Peyer's patch (tissue), 4 donors: ENCODE data around the gene BIRC2. TPM values are rescaled to one million over a fixed set of nuclear protein-coding genes. Genes with fewer than 3 reads are reported as not detected.

Experiments used
- DNase-seq, 3 donors: peaks; one replicate each; pipeline ENCODE4 v3.0.0-alpha.2; 2017 to 2019
- H3K27ac ChIP-seq, 4 donors: fragments of 200-600 bp; sonication (generic); one replicate each; pipeline ENCODE4 v1.5.1; 2016 to 2019
- H3K27me3 ChIP-seq, 2 donors: fragments of 200-600 bp; sonication (generic); one replicate each; pipeline ENCODE4 v1.5.1; 2019
- H3K36me3 ChIP-seq, 3 donors: fragments of 200-600 bp; sonication (generic); one replicate each; pipeline ENCODE4 v1.5.1; 2016 to 2019
- H3K4me1 ChIP-seq, 4 donors: fragments of 200-600 bp; sonication (generic); one replicate each; pipeline ENCODE4 v1.5.1; 2016 to 2019
- H3K4me3 ChIP-seq, 4 donors: fragments of 200-600 bp; sonication (generic); 1 replicate in 3 of 4; 2 replicates in 1 of 4; pipeline ENCODE4 v1.5.1; 2016 to 2019; ENCODE audit warnings: mild to moderate bottlenecking in 1 of 4
- H3K9me3 ChIP-seq, 4 donors: fragments of 200-600 bp; sonication (generic); one replicate each; pipeline ENCODE4 v1.5.1; 2016 to 2019; ENCODE audit warnings: mild to moderate bottlenecking in 1 of 4
- CTCF ChIP-seq, 6 experiments: fragments of 450-650 bp in 4 of 6; fragments of 200-600 bp in 2 of 6; sonication (generic) in 1 of 6; IDR thresholded peaks; one replicate each; pipeline ENCODE4 v1.5.1; 2017 to 2019; ENCODE audit warnings: antibody characterized with exemption in 6 of 6, mild to moderate bottlenecking in 3 of 6, moderate library complexity in 1 of 6
- POLR2A ChIP-seq, 2 donors: fragments of 450-650 bp; IDR thresholded peaks; one replicate each; pipeline ENCODE4 v1.5.1; 2017; ENCODE audit warnings: antibody characterized with exemption in 2 of 2, mild to moderate bottlenecking in 2 of 2, moderate library complexity in 2 of 2
- total RNA-seq, 4 donors: library from RNA; depleted of rRNA; stranded (reverse); fragments of >200 nt; gene quantifications; one replicate each; pipeline ENCODE4 v1.1.0, GENCODE V29; 2016

BIRC2 gene
- total RNA-seq, 4 donors from 2014 or later = 30.5 to 88.8 (median 60.8) TPM

DNA sequence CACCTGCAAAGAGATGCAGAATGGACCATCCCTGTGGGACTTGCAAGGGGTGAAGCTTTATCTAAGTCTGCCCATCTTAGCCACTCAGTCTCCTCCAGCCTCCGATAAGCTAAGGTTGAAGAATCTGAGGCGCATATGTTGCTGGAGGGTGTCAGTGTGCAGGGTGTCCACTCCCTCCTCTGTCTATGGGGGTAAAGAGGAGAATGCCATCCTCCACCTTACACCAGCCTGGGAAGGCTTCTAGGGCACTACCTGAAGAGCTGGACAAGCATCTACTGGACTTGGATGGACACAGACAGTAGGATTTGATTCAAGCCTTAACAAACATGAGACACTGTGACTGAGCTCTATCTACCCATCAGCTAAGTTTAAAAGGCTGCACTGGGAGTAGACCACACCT, 59.1 kb downstream of the BIRC2 start:
- no peak overlapping the region for H3K27ac ChIP-seq
- DNase-seq = no peak
- H3K9me3 ChIP-seq = no peaks in the 10 kb centered on the region
- H3K27me3 ChIP-seq = no peaks in the 10 kb centered on the region
- no peaks in the 10 kb centered on the region for H3K4me1 ChIP-seq
- TF ChIP-seq CTCF (IDR thresholded peaks at IDR 0.05) (no peak), POLR2A (IDR thresholded peaks at IDR 0.05) (no peak)
- peaks cover 0 to 8% (median 0%) of the 10 kb centered on the region in 3 donors for H3K36me3 ChIP-seq
- H3K4me3 ChIP-seq = no peak overlapping the region

GRCh38 chr11:102407901-102408300, 60.9 kb downstream of the BIRC2 start:
- Histone ChIP-seq H3K9me3 (no peaks in the 10 kb centered on the region), H3K4me1 (no peaks in the 10 kb centered on the region), H3K36me3 (no peaks in the 10 kb centered on the region), H3K27ac (no peak overlapping the region), H3K27me3 (no peaks in the 10 kb centered on the region), H3K4me3 (no peak overlapping the region)
- TF ChIP-seq POLR2A (IDR thresholded peaks at IDR 0.05) (no peak), CTCF (IDR thresholded peaks at IDR 0.05) (no peak)
- DNase-seq = no peak

DNA sequence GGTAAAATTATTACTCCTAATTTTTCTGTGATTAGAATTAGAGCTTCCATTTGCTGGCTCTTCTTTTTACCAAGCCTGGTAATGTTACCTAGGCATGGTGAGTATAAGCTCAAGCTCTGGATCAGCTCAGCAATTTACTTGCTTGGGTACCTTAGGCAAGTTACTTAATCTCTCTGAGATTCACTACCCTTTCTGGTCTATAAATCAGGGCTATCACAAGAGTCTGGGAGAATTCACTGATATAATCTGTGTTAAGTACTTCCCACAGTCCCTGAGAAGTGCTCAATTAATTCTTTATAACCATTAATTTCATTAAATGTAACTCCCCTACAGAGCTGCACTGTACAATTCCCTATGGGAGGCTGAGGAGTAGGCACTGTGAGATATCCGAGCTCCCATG, 61.3 kb downstream of the BIRC2 start:
- TF ChIP-seq CTCF (IDR thresholded peaks at IDR 0.05) = no peak
- TF ChIP-seq POLR2A (IDR thresholded peaks at IDR 0.05) = no peak
- Histone ChIP-seq H3K4me3 (no peak overlapping the region), H3K4me1 (no peaks in the 10 kb centered on the region), H3K9me3 (no peaks in the 10 kb centered on the region), H3K36me3 (no peaks in the 10 kb centered on the region), H3K27me3 (no peaks in the 10 kb centered on the region), H3K27ac (no peak overlapping the region)
- no peak for DNase-seq

- TF ChIP-seq CTCF (IDR thresholded peaks at IDR 0.05) (no peak), POLR2A (IDR thresholded peaks at IDR 0.05) (no peak)
- DNase-seq = no peak
- no peaks in the 10 kb centered on the region for H3K4me1 ChIP-seq
- H3K27me3 ChIP-seq = no peaks in the 10 kb centered on the region
- H3K4me3 ChIP-seq = no peak overlapping the region
- no peaks in the 10 kb centered on the region for H3K36me3 ChIP-seq
- H3K27ac ChIP-seq = no peak overlapping the region
- no peaks in the 10 kb centered on the region for H3K9me3 ChIP-seq
Observed at GRCh38 chr11:102410382-102410784, 63.4 kb downstream of the BIRC2 start.

DNA sequence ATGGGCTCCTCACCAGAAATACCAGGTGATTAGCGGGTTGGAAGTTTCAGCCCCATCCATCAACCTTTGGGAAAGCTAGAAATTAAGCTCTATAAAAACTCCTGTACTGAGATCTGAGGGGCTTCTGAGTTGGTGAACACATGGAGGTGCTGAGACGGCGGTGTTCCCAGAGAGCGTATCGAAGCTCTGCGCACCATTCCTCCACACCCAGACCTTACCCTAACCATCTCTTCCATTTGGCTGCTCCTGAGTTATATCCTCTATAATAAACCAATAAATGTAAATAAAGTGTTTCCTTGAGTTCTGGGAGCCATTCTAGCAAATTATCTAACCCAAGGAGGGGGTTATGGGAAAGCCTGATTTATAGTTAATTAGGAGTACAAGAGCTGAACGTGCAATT, 64.1 kb downstream of the BIRC2 start:
- no peaks in the 10 kb centered on the region for H3K27me3 ChIP-seq
- TF ChIP-seq POLR2A (IDR thresholded peaks at IDR 0.05) (no peak), CTCF (IDR thresholded peaks at IDR 0.05) (no peak)
- H3K4me1 ChIP-seq = no peaks in the 10 kb centered on the region
- no peaks in the 10 kb centered on the region for H3K9me3 ChIP-seq
- no peak overlapping the region for H3K27ac ChIP-seq
- DNase-seq = no peak
- no peak overlapping the region for H3K4me3 ChIP-seq
- H3K36me3 ChIP-seq = no peaks in the 10 kb centered on the region

- H3K4me1 ChIP-seq = no peaks in the 10 kb centered on the region
- no peaks in the 10 kb centered on the region for H3K36me3 ChIP-seq
- DNase-seq = no peak
- no peaks in the 10 kb centered on the region for H3K9me3 ChIP-seq
- no peak overlapping the region for H3K4me3 ChIP-seq
- TF ChIP-seq CTCF (IDR thresholded peaks at IDR 0.05) (no peak), POLR2A (IDR thresholded peaks at IDR 0.05) (no peak)
- no peak overlapping the region for H3K27ac ChIP-seq
- H3K27me3 ChIP-seq = no peaks in the 10 kb centered on the region
Observed at GRCh38 chr11:102413497-102413896, 66.5 kb downstream of the BIRC2 start.
